ENCODE results near the gene LMO2.

LMO2 gene

GRCh38 chr11:33819278-33820035, 72.4 kb downstream of the LMO2 start:
- no peak for DNase-seq (ENCODE audit: low read depth)

All from activated T-helper 1 cell treated with Interleukin-2 at 50 U/mL for 16 hours (primary cell).